GM12873 (cell line): ENCODE data around the gene CCDC90B.

Experiments used
- TF ChIP-seq, protein P1 (sequence below): IDR thresholded peaks from 2 replicates; pipeline ENCODE4 v1.5.1; 2012; ENCODE audit warnings: low read depth, mild to moderate bottlenecking, moderate library complexity, low read length, control low read depth; ENCODE audit not compliant: insufficient read depth; ENCODE audit errors: missing control alignments

CCDC90B gene

DNA sequence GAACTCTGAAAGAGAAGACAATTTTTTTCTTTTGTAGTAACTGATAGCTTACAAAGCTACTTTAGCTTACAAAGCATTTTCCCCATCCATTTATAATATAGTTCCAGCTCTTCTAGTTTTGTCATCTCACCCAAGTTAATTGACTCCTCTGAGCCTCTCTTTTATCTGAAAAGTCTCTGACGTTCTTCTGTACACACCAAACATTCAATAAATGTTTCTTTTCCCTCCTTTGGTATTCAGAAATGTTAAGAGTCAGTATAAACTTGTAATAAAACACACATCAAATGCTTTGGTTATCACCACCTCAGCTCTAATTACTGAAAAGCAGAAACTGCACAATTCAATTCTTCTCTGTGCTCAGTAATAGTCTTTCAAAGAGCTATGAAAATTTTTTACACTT is 5.9 kb downstream of the CCDC90B start:
- TF ChIP-seq, protein P1, sequence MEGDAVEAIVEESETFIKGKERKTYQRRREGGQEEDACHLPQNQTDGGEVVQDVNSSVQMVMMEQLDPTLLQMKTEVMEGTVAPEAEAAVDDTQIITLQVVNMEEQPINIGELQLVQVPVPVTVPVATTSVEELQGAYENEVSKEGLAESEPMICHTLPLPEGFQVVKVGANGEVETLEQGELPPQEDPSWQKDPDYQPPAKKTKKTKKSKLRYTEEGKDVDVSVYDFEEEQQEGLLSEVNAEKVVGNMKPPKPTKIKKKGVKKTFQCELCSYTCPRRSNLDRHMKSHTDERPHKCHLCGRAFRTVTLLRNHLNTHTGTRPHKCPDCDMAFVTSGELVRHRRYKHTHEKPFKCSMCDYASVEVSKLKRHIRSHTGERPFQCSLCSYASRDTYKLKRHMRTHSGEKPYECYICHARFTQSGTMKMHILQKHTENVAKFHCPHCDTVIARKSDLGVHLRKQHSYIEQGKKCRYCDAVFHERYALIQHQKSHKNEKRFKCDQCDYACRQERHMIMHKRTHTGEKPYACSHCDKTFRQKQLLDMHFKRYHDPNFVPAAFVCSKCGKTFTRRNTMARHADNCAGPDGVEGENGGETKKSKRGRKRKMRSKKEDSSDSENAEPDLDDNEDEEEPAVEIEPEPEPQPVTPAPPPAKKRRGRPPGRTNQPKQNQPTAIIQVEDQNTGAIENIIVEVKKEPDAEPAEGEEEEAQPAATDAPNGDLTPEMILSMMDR, result no peak

DNA sequence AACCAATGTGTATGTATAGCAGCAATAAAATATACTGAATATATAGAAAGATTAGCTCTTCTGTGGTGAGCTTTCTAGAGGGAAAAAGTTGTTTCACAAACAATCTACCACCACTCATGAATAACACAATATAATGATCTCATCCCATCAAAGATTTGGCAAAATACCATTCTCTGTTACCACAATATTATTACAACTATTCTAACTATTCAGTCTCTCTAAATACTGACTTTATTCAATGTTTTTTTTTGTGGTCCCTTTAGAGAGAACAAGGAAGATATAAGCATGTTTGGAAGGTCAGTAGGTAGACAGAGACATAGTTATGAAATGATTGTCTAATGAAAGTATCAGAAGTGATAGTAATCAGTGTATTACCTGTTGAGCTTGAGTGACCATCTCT is 7.8 kb downstream of the CCDC90B start:
- TF ChIP-seq, protein P1, result no peak

DNA sequence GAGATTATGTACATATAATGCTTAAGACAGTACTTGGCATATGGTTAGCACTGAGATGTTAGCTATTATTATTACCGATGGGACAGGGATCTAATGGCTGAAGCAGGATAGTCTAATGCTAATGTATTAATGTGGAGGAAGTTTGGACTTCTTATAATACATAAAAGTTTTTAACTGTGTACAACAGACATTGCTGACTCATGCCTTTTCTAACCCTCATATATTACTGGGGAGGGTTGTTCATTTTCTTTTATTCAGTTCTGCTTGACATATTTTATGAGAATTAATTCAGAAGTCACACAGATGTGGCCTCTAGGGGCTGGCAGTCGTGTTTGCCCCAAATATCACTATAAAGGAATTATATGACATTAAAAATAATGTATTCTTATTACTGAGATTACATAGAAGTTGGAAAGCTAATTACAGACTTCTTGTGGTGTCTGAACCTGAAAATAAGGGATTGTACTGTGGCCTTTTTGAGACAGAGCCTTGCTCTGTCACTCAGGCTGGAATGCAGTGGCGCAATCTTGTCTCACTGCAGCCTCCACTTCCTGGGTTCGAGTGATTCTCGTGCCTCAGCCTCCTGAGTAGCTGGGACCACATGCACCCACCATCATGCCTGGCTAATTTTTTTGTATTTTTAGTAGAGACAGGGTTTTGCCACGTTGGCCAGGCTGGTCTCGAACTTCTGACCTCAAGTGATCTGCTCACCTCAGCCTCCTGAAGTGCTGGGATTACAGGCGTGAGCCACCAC is 10.1 kb downstream of the CCDC90B start:
- TF ChIP-seq, protein P1, result no peak

DNA sequence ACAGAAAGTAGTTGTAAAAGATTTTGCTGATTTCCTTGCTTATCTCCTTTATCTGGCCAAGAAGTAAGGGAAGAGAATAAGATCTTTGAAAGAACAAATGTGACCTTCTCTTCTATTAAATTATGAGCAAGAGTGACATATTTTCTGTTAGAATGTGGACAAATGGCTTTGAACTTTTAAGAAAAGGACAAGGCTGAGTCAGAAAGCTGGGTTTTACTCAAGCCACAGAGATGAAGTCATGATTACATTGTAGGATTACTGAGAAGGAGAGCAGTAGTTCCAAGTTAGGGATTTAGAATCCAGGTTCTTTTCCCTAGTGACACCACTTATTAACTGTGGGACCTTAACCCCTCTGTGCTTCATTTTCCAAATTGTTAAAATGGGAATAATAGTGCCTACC is 13.5 kb downstream of the CCDC90B start:
- TF ChIP-seq, protein P1, result no peak

DNA sequence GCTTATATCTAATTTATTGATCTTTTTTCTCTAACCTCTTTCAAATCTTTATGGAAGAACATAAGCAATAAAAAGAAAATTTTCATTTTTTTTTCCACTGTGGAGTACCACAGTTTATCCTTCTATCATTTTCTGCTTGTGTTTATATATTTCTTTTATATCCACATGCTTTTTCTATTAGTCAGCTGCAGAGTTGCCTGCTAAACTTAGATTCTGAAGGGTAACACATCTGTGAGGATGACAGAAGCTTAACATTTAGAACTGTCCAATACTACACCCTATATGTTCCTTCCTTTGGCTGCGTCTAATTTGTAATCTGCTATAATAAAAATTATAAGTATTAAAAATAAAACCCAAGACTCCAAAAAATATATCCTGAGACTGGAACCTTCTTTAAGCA is 20.8 kb downstream of the CCDC90B start:
- TF ChIP-seq, protein P1, result no peak

DNA sequence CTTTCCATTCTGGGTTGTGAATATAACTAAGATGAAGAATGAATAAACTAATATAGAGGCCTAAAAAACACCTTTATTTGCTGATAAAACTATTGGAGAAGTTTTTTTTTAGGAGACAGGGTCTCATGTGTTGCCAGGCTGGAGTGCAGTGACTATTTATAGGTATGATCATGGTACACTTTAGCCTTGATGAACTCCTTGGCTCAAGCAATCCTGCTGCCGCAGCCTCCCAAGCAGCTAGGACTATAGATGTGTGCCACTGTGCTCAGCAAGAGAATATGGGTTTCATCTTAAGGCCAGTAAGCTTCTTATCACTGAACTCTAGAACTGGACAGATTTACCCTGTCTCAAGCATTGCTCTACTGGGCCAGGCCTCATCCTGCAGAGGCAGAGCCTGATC is 26.6 kb downstream of the CCDC90B start:
- TF ChIP-seq, protein P1, result no peak

DNA sequence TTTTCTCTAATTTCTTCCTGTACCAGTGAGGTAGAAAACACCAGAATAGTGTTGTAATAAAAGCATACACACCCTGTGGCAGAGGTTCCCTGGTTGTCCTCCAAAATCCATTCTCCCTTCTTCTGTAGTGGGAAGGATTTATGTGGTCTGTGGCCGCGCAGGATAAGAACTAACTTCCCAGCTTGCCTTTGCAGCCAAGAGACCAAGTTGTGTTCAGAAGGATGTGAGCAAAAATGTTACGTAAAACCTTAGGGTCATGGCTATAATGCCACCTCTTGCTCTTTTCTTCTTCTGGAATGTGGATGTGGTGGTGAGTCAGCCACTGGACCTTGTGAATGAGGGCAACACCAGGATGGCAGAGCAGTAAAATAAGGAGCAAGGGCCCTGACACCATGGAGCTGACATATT is 28.4 kb downstream of the CCDC90B start:
- TF ChIP-seq, protein P1, result no peak
